Mononuclear cell (primary cell): ENCODE data around the gene IGF2BP3. TPM values are rescaled to one million over a fixed set of nuclear protein-coding genes. Genes with fewer than 3 reads are reported as not detected.

Source experiments
- H3K27me3 ChIP-seq: 2 replicates; pipeline ENCODE4 v1.6.0; 2011; ENCODE audit warnings: low read length, control low read depth; ENCODE audit not compliant: insufficient read depth
- H3K4me1 ChIP-seq: 2 replicates; pipeline ENCODE4 v1.5.1; 2011; ENCODE audit warnings: mild to moderate bottlenecking, low read length, control low read depth; ENCODE audit not compliant: insufficient read depth
- H3K4me3 ChIP-seq: 2 replicates; pipeline ENCODE4 v1.5.1; 2011; ENCODE audit warnings: mild to moderate bottlenecking, low read length, moderate library complexity
- H3K9me3 ChIP-seq: 2 replicates; pipeline ENCODE4 v1.5.1; 2011; ENCODE audit warnings: low read depth, mild to moderate bottlenecking, control low read depth, low read length
- total RNA-seq: library from RNA; depleted of rRNA; stranded (reverse); fragments of >200 nt; gene quantifications from one replicate; pipeline ENCODE4 v1.2.3, GENCODE V29; 2012

IGF2BP3 gene
- total RNA-seq, 1 donor = 13.7 TPM

GRCh38 chr7:23275912-23276311 is 194.4 kb downstream of the IGF2BP3 start:
- H3K4me3 ChIP-seq = no peak overlapping the region
- H3K4me1 ChIP-seq = no peaks in the 10 kb centered on the region
- H3K9me3 ChIP-seq = no peaks in the 10 kb centered on the region
- no peaks in the 10 kb centered on the region for H3K27me3 ChIP-seq

- no peak overlapping the region for H3K4me3 ChIP-seq
- H3K4me1 ChIP-seq = no peaks in the 10 kb centered on the region
- H3K9me3 ChIP-seq = no peaks in the 10 kb centered on the region
- no peaks in the 10 kb centered on the region for H3K27me3 ChIP-seq
Measured at GRCh38 chr7:23273141-23273599, 197.1 kb downstream of the IGF2BP3 start.

GRCh38 chr7:23272275-23272674 is 198.0 kb downstream of the IGF2BP3 start:
- Histone ChIP-seq H3K27me3 (no peaks in the 10 kb centered on the region), H3K9me3 (no peaks in the 10 kb centered on the region), H3K4me1 (no peaks in the 10 kb centered on the region), H3K4me3 (no peak overlapping the region)

- H3K4me1 ChIP-seq = no peaks in the 10 kb centered on the region
- H3K9me3 ChIP-seq = no peaks in the 10 kb centered on the region
- H3K27me3 ChIP-seq = no peaks in the 10 kb centered on the region
- H3K4me3 ChIP-seq = no peak overlapping the region
Measured at GRCh38 chr7:23268746-23269145, 201.5 kb downstream of the IGF2BP3 start.

GRCh38 chr7:23268167-23268566 is 202.1 kb downstream of the IGF2BP3 start:
- Histone ChIP-seq H3K27me3 (no peaks in the 10 kb centered on the region), H3K4me1 (no peaks in the 10 kb centered on the region), H3K4me3 (no peak overlapping the region), H3K9me3 (no peaks in the 10 kb centered on the region)

GRCh38 chr7:23267357-23267756 is 202.9 kb downstream of the IGF2BP3 start:
- Histone ChIP-seq H3K9me3 (no peaks in the 10 kb centered on the region), H3K4me1 (no peaks in the 10 kb centered on the region), H3K27me3 (no peaks in the 10 kb centered on the region), H3K4me3 (no peak overlapping the region)

- Histone ChIP-seq H3K4me1 (no peaks in the 10 kb centered on the region), H3K27me3 (no peaks in the 10 kb centered on the region), H3K9me3 (no peaks in the 10 kb centered on the region), H3K4me3 (no peak overlapping the region)
Measured at GRCh38 chr7:23266918-23267317, 203.4 kb downstream of the IGF2BP3 start.

- Histone ChIP-seq H3K9me3 (no peaks in the 10 kb centered on the region), H3K4me3 (no peak overlapping the region), H3K27me3 (no peaks in the 10 kb centered on the region), H3K4me1 (no peaks in the 10 kb centered on the region)
Measured at GRCh38 chr7:23264916-23265458, 205.3 kb downstream of the IGF2BP3 start.

- Histone ChIP-seq H3K4me3 (no peak overlapping the region), H3K9me3 (no peaks in the 10 kb centered on the region), H3K4me1 (no peaks in the 10 kb centered on the region), H3K27me3 (no peaks in the 10 kb centered on the region)
Measured at GRCh38 chr7:23261843-23262452, 208.3 kb downstream of the IGF2BP3 start.

GRCh38 chr7:23260371-23260770 is 209.9 kb downstream of the IGF2BP3 start:
- H3K4me3 ChIP-seq = no peak overlapping the region
- no peaks in the 10 kb centered on the region for H3K9me3 ChIP-seq
- no peaks in the 10 kb centered on the region for H3K4me1 ChIP-seq
- no peaks in the 10 kb centered on the region for H3K27me3 ChIP-seq

Other genes starting within 250 kb of the IGF2BP3 start
- gene GPNMB, start 223.7 kb downstream of the IGF2BP3 start, total RNA-seq = 1.5 TPM
- gene MALSU1, start 171.2 kb downstream of the IGF2BP3 start, total RNA-seq = 25.7 TPM
- gene TRA2A, start 61.5 kb upstream of the IGF2BP3 start, total RNA-seq = 101 TPM
- gene CCDC126, start 126.9 kb upstream of the IGF2BP3 start, total RNA-seq = 32.5 TPM
- 4.4 TPM for gene FAM221A, start 209.7 kb upstream of the IGF2BP3 start, total RNA-seq
- gene STK31, start 239.7 kb upstream of the IGF2BP3 start, total RNA-seq = 0.52 TPM